Breast epithelium (tissue), 3 donors: ENCODE results near the gene CPEB1.
"Not testable (repeated sequence)": the region's sequence is repeated elsewhere in the genome, so short reads cannot be mapped to it uniquely, and the experiment has no call there.

ENCODE experiments used
- CTCF ChIP-seq, 3 donors: fragments of 450-650 bp; IDR thresholded peaks; one replicate each; pipeline ENCODE4 v1.5.1; 2016 to 2017; ENCODE audit warnings: antibody characterized with exemption in 3 of 3, mild to moderate bottlenecking in 3 of 3, moderate library complexity in 3 of 3
- POLR2AphosphoS5 ChIP-seq, 3 donors: sonication (generic); formaldehyde crosslinking; IDR thresholded peaks; one replicate each; pipeline ENCODE4 v1.6.1; 2017; ENCODE audit warnings: antibody characterized with exemption in 3 of 3

DNA sequence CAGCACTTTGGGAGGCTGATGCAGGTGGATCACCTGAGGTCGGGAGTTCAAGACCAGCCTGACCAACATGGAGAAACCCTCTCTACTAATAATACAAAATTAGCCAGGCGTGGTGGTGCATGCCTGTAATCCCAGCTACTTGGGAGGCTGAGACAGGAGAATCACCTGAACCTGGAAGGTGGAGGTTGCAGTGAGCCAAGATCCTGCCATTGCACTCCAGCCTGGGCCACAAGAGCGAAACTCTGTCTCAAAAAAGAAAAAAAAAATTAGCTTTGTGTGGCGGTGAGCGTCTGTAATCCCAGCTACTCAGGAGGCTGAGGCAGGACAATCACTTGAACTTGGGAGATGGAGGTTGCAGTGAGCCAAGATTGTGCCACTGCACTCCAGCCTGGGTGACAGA, 112.0 kb downstream of the CPEB1 start:
- TF ChIP-seq POLR2AphosphoS5, CTCF (IDR thresholded peaks at IDR 0.05): not testable (repeated sequence)
